ENCODE data around the gene ACSL5.

Gene ACSL5

DNA sequence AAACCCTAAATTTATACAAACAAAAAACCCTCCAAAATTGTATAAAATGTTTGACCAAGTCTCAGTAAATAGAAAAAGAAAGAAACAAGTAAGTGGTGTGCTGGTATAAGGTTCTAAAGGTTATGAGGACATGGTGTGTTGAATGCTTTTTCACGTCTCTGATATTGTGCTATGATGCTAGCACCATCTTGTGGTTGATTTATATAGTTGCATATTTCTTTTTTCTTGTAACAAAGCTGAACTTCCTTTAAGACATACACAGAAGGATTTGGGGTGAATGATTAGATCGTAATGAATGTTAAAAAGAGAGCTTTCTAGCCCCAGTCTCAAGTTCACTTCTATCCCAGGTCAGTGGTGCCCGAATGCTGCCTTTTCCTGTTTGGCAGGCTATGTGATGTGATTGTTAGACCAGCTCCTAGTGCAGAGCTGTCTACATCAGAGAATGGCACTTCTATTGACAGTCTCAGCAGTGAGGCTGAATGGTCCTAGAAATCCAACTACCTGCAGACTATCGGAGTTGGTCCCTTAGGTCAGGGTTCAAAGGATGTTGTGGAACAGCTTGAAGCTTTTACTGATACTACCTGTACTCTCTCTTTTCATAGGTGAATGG is 98.1 kb downstream of the ACSL5 start:
- no peak for DNase-seq

DNA sequence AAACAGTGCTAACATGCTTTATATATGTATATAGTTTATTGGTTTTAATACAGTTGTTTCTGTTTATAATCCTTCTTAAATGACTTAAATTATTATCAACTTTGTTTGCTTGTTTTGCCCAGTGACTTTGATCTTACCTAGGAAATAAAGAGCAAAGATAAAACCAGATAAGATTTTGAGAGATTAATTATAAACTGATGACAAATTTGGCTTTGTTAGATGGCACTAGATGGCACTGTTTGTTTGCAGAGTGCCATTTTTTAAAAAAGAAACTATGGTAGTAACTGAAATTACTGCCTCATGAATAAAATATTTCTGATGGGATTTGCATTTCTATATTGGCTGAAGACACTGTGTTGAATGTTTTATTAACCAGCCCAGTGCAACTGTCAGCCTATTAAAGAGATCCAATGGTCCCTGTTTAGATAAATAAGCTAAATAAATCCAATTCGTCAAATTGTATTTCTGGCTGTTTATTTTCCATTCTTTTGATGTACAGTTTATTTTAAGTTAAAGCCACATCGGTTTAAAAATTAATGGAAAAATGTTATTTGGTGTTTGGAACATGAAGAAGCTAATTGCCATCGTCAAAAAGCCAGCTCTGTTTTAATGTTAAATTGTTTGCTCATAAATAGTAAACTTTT is 101.8 kb downstream of the ACSL5 start:
- no peak for DNase-seq
